Mammary epithelial cell (primary cell): ENCODE measurements around the gene SH3RF3.

ENCODE experiments used
- CTCF ChIP-seq, 2 donors: IDR thresholded peaks in 1 of 2; conservative IDR thresholded peaks in 1 of 2; 2 replicates each; pipeline ENCODE4 v1.5.1; 2011 to 2012; ENCODE audit warnings: inconsistent platforms in 2 of 2, low read length in 2 of 2, mild to moderate bottlenecking in 2 of 2, control low read depth in 1 of 2, low read depth in 1 of 2; ENCODE audit not compliant: insufficient read depth in 1 of 2; ENCODE audit errors: extremely low read depth in 1 of 2
- EZH2 ChIP-seq: IDR thresholded peaks from 2 replicates; pipeline ENCODE4 v1.6.1; 2012; ENCODE audit warnings: low read length, inconsistent platforms, borderline replicate concordance

- no peak for TF ChIP-seq EZH2
- TF ChIP-seq CTCF (conservative IDR thresholded peaks at IDR 0.05 in 1 of 2, IDR thresholded peaks at IDR 0.05 in 1 of 2; ENCODE audit: extremely low read depth in 1 of 2, insufficient read depth in 1 of 2, low read depth in 1 of 2, low read length in 2 of 2), result no peak
Measured at GRCh38 chr2:109321570-109321969, 192.6 kb downstream of the SH3RF3 start.
